Ovary (tissue), 3 donors: ENCODE results near the gene SUMO4.

Experiments
- EP300 ChIP-seq: sonication (generic); formaldehyde crosslinking; IDR thresholded peaks from one replicate; pipeline ENCODE4 v1.6.1; 2017; ENCODE audit warnings: antibody characterized with exemption
- POLR2A ChIP-seq: fragments of 450-650 bp; IDR thresholded peaks from one replicate; pipeline ENCODE4 v1.6.1; 2017; ENCODE audit warnings: antibody characterized with exemption, mild to moderate bottlenecking, moderate library complexity
- TF ChIP-seq, protein P1 (sequence below), 3 donors: fragments of 450-650 bp in 2 of 3; fragments of 200-600 bp in 1 of 3; IDR thresholded peaks; one replicate each; pipeline versions ENCODE4 v1.5.1 to v1.8.0; 2016 to 2022; ENCODE audit warnings: antibody characterized with exemption in 3 of 3, mild to moderate bottlenecking in 1 of 3
- donor health status: DM: no; HTN: no; CAD: no.

- TF ChIP-seq, protein P1, sequence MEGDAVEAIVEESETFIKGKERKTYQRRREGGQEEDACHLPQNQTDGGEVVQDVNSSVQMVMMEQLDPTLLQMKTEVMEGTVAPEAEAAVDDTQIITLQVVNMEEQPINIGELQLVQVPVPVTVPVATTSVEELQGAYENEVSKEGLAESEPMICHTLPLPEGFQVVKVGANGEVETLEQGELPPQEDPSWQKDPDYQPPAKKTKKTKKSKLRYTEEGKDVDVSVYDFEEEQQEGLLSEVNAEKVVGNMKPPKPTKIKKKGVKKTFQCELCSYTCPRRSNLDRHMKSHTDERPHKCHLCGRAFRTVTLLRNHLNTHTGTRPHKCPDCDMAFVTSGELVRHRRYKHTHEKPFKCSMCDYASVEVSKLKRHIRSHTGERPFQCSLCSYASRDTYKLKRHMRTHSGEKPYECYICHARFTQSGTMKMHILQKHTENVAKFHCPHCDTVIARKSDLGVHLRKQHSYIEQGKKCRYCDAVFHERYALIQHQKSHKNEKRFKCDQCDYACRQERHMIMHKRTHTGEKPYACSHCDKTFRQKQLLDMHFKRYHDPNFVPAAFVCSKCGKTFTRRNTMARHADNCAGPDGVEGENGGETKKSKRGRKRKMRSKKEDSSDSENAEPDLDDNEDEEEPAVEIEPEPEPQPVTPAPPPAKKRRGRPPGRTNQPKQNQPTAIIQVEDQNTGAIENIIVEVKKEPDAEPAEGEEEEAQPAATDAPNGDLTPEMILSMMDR (IDR thresholded peaks at IDR 0.05) = no peak
- TF ChIP-seq POLR2A = no peak
- TF ChIP-seq EP300 = no peak
These were observed 10.5 kb downstream of the SUMO4 start for GRCh38 chr6:149410557-149410956.
